Osteoblast (primary cell): Measurements from ENCODE around the gene TJP3. TPM values are rescaled to one million over a fixed set of nuclear protein-coding genes. Genes with fewer than 3 reads are reported as not detected.

Experiments
- DNase-seq: peaks from one replicate; pipeline ENCODE4 v3.0.0; 2011; ENCODE audit warnings: low spot score, mixed read lengths; ENCODE audit not compliant: insufficient read length; ENCODE audit errors: missing footprints
- H2AFZ ChIP-seq: 2 replicates; pipeline ENCODE4 v1.6.0; 2011; ENCODE audit warnings: mild to moderate bottlenecking, low read length
- H3K27ac ChIP-seq: 2 replicates; pipeline ENCODE4 v1.5.1; 2011; ENCODE audit warnings: mild to moderate bottlenecking, low read depth, low read length, moderate library complexity
- H3K27me3 ChIP-seq: 2 replicates; pipeline ENCODE4 v1.6.0; 2012; ENCODE audit warnings: mild to moderate bottlenecking, control low read depth, inconsistent platforms, low read length, moderate library complexity; ENCODE audit not compliant: insufficient read depth
- H3K36me3 ChIP-seq: 2 replicates; pipeline ENCODE4 v1.5.1; 2011; ENCODE audit warnings: mild to moderate bottlenecking, low read length, control low read depth, moderate library complexity; ENCODE audit not compliant: insufficient read depth
- H3K4me1 ChIP-seq: 2 replicates; pipeline ENCODE4 v1.5.1; 2011; ENCODE audit warnings: mild to moderate bottlenecking, low read length, control low read depth, moderate library complexity; ENCODE audit not compliant: insufficient read depth
- H3K4me2 ChIP-seq: 2 replicates; pipeline ENCODE4 v1.6.0; 2011; ENCODE audit warnings: mild to moderate bottlenecking, low read length; ENCODE audit not compliant: insufficient read depth
- H3K4me3 ChIP-seq: fragments of 200-600 bp; sonication (generic); 3 replicates; pipeline ENCODE4 v1.5.1; 2012; ENCODE audit warnings: mild to moderate bottlenecking, low read length, inconsistent platforms; ENCODE audit not compliant: insufficient read depth
- H3K79me2 ChIP-seq: 2 replicates; pipeline ENCODE4 v1.6.0; 2012; ENCODE audit warnings: mild to moderate bottlenecking, low read length, control low read depth, inconsistent platforms; ENCODE audit not compliant: insufficient read depth
- H3K9me3 ChIP-seq: 2 replicates; pipeline ENCODE4 v1.5.1; 2011; ENCODE audit warnings: low read depth, low read length, control low read depth
- H4K20me1 ChIP-seq: 2 replicates; pipeline ENCODE4 v1.6.0; 2012; ENCODE audit warnings: mild to moderate bottlenecking, low read length, control low read depth; ENCODE audit not compliant: insufficient read depth
- CTCF ChIP-seq: IDR thresholded peaks from 2 replicates; pipeline ENCODE4 v1.5.1; 2011; ENCODE audit warnings: mild to moderate bottlenecking, low read depth, low read length, moderate library complexity; ENCODE audit errors: extremely low read depth
- small RNA-seq: library from RNA; depleted of rRNA; stranded (forward); fragments of <200 nt; gene quantifications from one replicate; pipeline ENCODE3, GENCODE V24; 2012
- total RNA-seq: library from RNA; depleted of rRNA; stranded (reverse); fragments of >200 nt; gene quantifications from 2 replicates; pipeline ENCODE4 v1.2.3, GENCODE V29; 2012

TJP3 gene
- total RNA-seq, 1 donor: not detected

GRCh38 chr19:3793799-3794198 is 85.6 kb downstream of the TJP3 start:
- no peak overlapping the region for H3K27ac ChIP-seq
- H2AFZ ChIP-seq: no peak overlapping the region
- no peak overlapping the region for H3K4me2 ChIP-seq
- H3K79me2 ChIP-seq: no peaks in the 10 kb centered on the region
- DNase-seq: peak; percentile 44
- no peaks in the 10 kb centered on the region for H3K9me3 ChIP-seq
- no peaks in the 10 kb centered on the region for H3K36me3 ChIP-seq
- no peaks in the 10 kb centered on the region for H4K20me1 ChIP-seq
- H3K27me3 ChIP-seq: no peaks in the 10 kb centered on the region
- H3K4me1 ChIP-seq: no peaks in the 10 kb centered on the region
- no peak overlapping the region for H3K4me3 ChIP-seq
- TF ChIP-seq CTCF: no peak

GRCh38 chr19:3796358-3796757 is 88.2 kb downstream of the TJP3 start:
- H3K27me3 ChIP-seq: peaks cover 14% of the 10 kb centered on the region
- no peaks in the 10 kb centered on the region for H3K36me3 ChIP-seq
- DNase-seq: peak; percentile 9
- H3K4me2 ChIP-seq: no peak overlapping the region
- no peaks in the 10 kb centered on the region for H4K20me1 ChIP-seq
- no peak for TF ChIP-seq CTCF
- H3K79me2 ChIP-seq: no peaks in the 10 kb centered on the region
- H3K4me3 ChIP-seq: no peak overlapping the region
- no peak overlapping the region for H3K27ac ChIP-seq
- H3K4me1 ChIP-seq: no peaks in the 10 kb centered on the region
- no peaks in the 10 kb centered on the region for H3K9me3 ChIP-seq
- no peak overlapping the region for H2AFZ ChIP-seq

GRCh38 chr19:3798137-3798536 is 90.0 kb downstream of the TJP3 start:
- Histone ChIP-seq H3K4me3 (no peak overlapping the region), H3K36me3 (no peaks in the 10 kb centered on the region), H3K4me2 (no peak overlapping the region), H3K4me1 (no peaks in the 10 kb centered on the region), H3K79me2 (no peaks in the 10 kb centered on the region), H4K20me1 (no peaks in the 10 kb centered on the region), H3K27me3 (peaks cover 21% of the 10 kb centered on the region), H3K27ac (no peak overlapping the region), H3K9me3 (no peaks in the 10 kb centered on the region), H2AFZ (no peak overlapping the region)
- peak; percentile 53 for DNase-seq
- TF ChIP-seq CTCF: no peak

Small RNA genes lying within 50 kb of the gene (small RNA-seq; reads per million reads assigned to genes)
- not detected for gene AC005777.1

Other genes with a start within 250 kb of the TJP3 start
- not detected in 2 replicates for gene SMIM24, start 227.9 kb upstream of the TJP3 start, total RNA-seq
- not detected in 2 replicates for gene SMIM44, start 224.9 kb upstream of the TJP3 start, total RNA-seq
- 7.7 and 8.3 TPM in 2 replicates for gene DOHH, start 207.7 kb upstream of the TJP3 start, total RNA-seq
- 36.6 and 39.5 TPM in 2 replicates for gene FZR1, start 202.1 kb upstream of the TJP3 start, total RNA-seq
- not detected in 2 replicates for gene TEKTIP1, start 169.2 kb upstream of the TJP3 start, total RNA-seq
- gene MFSD12, start 150.8 kb upstream of the TJP3 start, total RNA-seq: 92.5 and 104 TPM in 2 replicates
- gene HMG20B, start 135.4 kb upstream of the TJP3 start, total RNA-seq: 57.2 and 65.9 TPM in 2 replicates
- gene GIPC3, start 122.9 kb upstream of the TJP3 start, total RNA-seq: under 0.01 TPM in 1 of 2 replicates, not detected in the other
- gene TBXA2R, start 101.5 kb upstream of the TJP3 start, total RNA-seq: 1.4 and 1.5 TPM in 2 replicates
- gene CACTIN, start 81.6 kb upstream of the TJP3 start, total RNA-seq: 17.4 and 19.9 TPM in 2 replicates
- gene PIP5K1C, start 7.9 kb upstream of the TJP3 start, total RNA-seq: 30.4 and 31.5 TPM in 2 replicates
- gene APBA3, start 53.3 kb downstream of the TJP3 start, total RNA-seq: 22.4 and 24.2 TPM in 2 replicates
- gene MRPL54, start 54.3 kb downstream of the TJP3 start, total RNA-seq: 41.6 and 44.8 TPM in 2 replicates
- gene RAX2, start 63.8 kb downstream of the TJP3 start, total RNA-seq: not detected in 2 replicates
- gene MATK, start 78.0 kb downstream of the TJP3 start, total RNA-seq: not detected in 2 replicates
- not detected in 2 replicates for gene ZFR2, start 160.7 kb downstream of the TJP3 start, total RNA-seq
- gene ATCAY, start 172.3 kb downstream of the TJP3 start, total RNA-seq: not detected in 2 replicates
- gene NMRK2, start 224.7 kb downstream of the TJP3 start, total RNA-seq: not detected in 2 replicates